ENCODE data around the gene LSMEM2. TPM values are rescaled to one million over a fixed set of nuclear protein-coding genes. Genes with fewer than 3 reads are reported as not detected.

LSMEM2 gene
- total and polyA plus RNA-seq, 9 of the 15 experiments (the other 6 are each of a cell fraction or from before 2014, with no cell fraction given) = not detected

DNA sequence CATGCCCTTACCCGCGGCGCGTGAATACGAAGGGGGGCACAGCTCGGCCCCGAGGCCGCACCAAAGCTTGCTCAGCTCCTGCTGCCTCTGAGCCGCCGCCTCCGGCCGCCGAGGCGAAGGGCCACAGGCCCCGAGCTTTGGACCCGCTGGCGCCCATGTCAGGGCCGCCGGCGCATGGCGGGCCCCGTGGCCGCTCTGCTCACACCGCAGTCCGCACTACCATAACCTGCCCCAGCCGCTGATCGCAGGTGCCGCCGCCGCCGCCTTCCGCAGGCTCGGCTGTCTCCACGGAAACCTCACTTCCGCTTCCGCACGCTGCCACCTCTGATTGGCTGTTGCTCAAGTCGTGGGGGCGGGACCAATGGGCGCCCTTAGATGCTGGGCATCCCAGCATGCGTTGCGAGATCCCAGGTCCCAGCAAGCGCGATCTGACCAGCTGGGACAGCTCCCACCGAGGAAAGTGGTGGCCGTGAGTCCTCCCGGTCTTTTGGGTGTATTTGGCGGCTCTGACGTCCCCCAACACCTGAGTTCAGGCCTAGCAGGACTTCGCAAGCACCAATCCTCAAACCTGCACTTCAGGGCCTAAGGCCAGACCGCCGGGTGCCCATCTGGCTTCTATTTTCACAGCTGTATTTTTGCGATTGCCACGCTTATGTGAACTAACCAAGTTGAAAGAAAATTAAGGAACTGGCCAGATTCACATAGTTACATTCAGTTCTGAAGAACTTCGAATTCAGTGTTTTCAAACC, 49.2 kb downstream of the LSMEM2 start, which contains the start of gene TUSC2 (continued):
- TF ChIP-seq ZFP36 (IDR thresholded peaks at IDR 0.05; ENCODE audit: low read depth, low read length, partially characterized antibody) = no peak
- no peak for TF ChIP-seq NR4A1 (CRISPR knock-in tag; IDR thresholded peaks at IDR 0.05)
- no peak for TF ChIP-seq NR4A1 (tag; IDR thresholded peaks at IDR 0.05)
- TF ChIP-seq ZNF766 (CRISPR knock-in tag; conservative IDR thresholded peaks at IDR 0.05) = no peak
- TF ChIP-seq ESRRA (IDR thresholded peaks at IDR 0.05; ENCODE audit: borderline replicate concordance, low read depth) = no peak; the same call in 1 of the 2 replicates
- peak; percentile 33 for TF ChIP-seq SUPT5H (IDR thresholded peaks at IDR 0.05)
- TF ChIP-seq CCNT2 (IDR thresholded peaks at IDR 0.05; ENCODE audit: borderline replicate concordance, extremely low read depth, insufficient read length, low read depth, low read length) = peak; percentile 26
- TF ChIP-seq GABPB1 (CRISPR knock-in tag; IDR thresholded peaks at IDR 0.05) = peak; percentile 93
- no peak for TF ChIP-seq ARID3A (IDR thresholded peaks at IDR 0.05; ENCODE audit: borderline replicate concordance, low read depth, low read length)
- TF ChIP-seq NR3C1 (CRISPR knock-in tag; IDR thresholded peaks at IDR 0.05) = no peak
- TF ChIP-seq THRB (CRISPR knock-in tag; conservative IDR thresholded peaks at IDR 0.05) = no peak
- TF ChIP-seq HNRNPL (IDR thresholded peaks at IDR 0.05; ENCODE audit: low read depth, low read length) = no peak
- TF ChIP-seq FOXP4 (CRISPR knock-in tag; IDR thresholded peaks at IDR 0.05; ENCODE audit: borderline replicate concordance) = no peak
- TF ChIP-seq TFAM (CRISPR knock-in tag; conservative IDR thresholded peaks at IDR 0.05) = no peak
- TF ChIP-seq, protein P1, sequence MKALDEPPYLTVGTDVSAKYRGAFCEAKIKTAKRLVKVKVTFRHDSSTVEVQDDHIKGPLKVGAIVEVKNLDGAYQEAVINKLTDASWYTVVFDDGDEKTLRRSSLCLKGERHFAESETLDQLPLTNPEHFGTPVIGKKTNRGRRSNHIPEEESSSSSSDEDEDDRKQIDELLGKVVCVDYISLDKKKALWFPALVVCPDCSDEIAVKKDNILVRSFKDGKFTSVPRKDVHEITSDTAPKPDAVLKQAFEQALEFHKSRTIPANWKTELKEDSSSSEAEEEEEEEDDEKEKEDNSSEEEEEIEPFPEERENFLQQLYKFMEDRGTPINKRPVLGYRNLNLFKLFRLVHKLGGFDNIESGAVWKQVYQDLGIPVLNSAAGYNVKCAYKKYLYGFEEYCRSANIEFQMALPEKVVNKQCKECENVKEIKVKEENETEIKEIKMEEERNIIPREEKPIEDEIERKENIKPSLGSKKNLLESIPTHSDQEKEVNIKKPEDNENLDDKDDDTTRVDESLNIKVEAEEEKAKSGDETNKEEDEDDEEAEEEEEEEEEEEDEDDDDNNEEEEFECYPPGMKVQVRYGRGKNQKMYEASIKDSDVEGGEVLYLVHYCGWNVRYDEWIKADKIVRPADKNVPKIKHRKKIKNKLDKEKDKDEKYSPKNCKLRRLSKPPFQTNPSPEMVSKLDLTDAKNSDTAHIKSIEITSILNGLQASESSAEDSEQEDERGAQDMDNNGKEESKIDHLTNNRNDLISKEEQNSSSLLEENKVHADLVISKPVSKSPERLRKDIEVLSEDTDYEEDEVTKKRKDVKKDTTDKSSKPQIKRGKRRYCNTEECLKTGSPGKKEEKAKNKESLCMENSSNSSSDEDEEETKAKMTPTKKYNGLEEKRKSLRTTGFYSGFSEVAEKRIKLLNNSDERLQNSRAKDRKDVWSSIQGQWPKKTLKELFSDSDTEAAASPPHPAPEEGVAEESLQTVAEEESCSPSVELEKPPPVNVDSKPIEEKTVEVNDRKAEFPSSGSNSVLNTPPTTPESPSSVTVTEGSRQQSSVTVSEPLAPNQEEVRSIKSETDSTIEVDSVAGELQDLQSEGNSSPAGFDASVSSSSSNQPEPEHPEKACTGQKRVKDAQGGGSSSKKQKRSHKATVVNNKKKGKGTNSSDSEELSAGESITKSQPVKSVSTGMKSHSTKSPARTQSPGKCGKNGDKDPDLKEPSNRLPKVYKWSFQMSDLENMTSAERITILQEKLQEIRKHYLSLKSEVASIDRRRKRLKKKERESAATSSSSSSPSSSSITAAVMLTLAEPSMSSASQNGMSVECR (CRISPR knock-in tag; IDR thresholded peaks at IDR 0.05) = peak; percentile 56; the same call in 1 of the 2 replicates
- TF ChIP-seq ZNF165 (CRISPR knock-in tag; IDR thresholded peaks at IDR 0.05; ENCODE audit: borderline replicate concordance) = no peak
